Ishikawa (cell line): ENCODE data around the gene TSPAN5.

Experiments
- CEBPB ChIP-seq: IDR thresholded peaks from 2 replicates; pipeline ENCODE4 v1.6.1; 2012
- CREB1 ChIP-seq: IDR thresholded peaks from 2 replicates; pipeline ENCODE4 v1.6.1; 2012; ENCODE audit warnings: low read depth
- EGR1 ChIP-seq: IDR thresholded peaks from 2 replicates; pipeline ENCODE4 v1.6.1; 2012
- EP300 ChIP-seq: IDR thresholded peaks from 2 replicates; pipeline ENCODE4 v1.6.1; 2012; ENCODE audit warnings: borderline replicate concordance
- FOXM1 ChIP-seq: IDR thresholded peaks from 2 replicates; pipeline ENCODE4 v1.6.1; 2012; ENCODE audit warnings: low read depth, borderline replicate concordance
- NFIC ChIP-seq: IDR thresholded peaks from 2 replicates; pipeline ENCODE4 v1.6.1; 2012
- RAD21 ChIP-seq: IDR thresholded peaks from 2 replicates; pipeline ENCODE4 v1.6.1; 2012; ENCODE audit warnings: low read depth
- TAF1 ChIP-seq: IDR thresholded peaks from 2 replicates; pipeline ENCODE4 v1.6.1; 2012; ENCODE audit warnings: low read depth, mild to moderate bottlenecking
- TEAD4 ChIP-seq: IDR thresholded peaks from 2 replicates; pipeline ENCODE4 v1.6.1; 2012
- ZBTB7A ChIP-seq: IDR thresholded peaks from 2 replicates; pipeline ENCODE4 v1.6.1; 2012; ENCODE audit warnings: low read depth
- TF ChIP-seq, protein P1 (sequence below): IDR thresholded peaks from 2 replicates; pipeline ENCODE4 v1.6.1; 2012
- TF ChIP-seq, protein P2 (sequence below): IDR thresholded peaks from 2 replicates; pipeline ENCODE4 v1.6.1; 2012; ENCODE audit warnings: low read depth, mild to moderate bottlenecking
- TF ChIP-seq, protein P3 (sequence below): IDR thresholded peaks from 2 replicates; pipeline ENCODE4 v1.6.1; 2012

TSPAN5 gene

DNA sequence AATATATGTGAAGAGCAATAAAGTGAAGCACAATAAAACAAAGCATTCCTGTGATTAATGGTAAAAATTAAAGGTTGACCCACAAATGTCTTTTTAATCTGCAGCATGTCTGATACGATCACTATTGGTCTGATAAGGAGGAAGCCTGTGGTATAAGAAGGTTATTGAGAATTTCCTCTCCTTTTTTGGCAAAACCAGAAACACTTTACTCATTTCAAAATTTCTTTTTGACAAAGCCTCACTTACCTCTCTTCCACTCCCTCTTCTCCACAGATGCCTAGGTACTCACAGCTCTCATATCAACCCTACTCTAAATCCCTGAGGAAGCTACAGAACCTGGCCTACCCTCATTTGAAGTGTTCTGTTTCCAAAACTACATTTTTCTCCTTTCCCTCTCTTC lies 56.1 kb downstream of the TSPAN5 start:
- TF ChIP-seq TAF1 (no peak), CREB1 (no peak), FOXM1 (no peak), RAD21 (no peak), TEAD4 (no peak)
- TF ChIP-seq, protein P1, sequence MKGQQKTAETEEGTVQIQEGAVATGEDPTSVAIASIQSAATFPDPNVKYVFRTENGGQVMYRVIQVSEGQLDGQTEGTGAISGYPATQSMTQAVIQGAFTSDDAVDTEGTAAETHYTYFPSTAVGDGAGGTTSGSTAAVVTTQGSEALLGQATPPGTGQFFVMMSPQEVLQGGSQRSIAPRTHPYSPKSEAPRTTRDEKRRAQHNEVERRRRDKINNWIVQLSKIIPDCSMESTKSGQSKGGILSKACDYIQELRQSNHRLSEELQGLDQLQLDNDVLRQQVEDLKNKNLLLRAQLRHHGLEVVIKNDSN: no peak
- TF ChIP-seq, protein P2, sequence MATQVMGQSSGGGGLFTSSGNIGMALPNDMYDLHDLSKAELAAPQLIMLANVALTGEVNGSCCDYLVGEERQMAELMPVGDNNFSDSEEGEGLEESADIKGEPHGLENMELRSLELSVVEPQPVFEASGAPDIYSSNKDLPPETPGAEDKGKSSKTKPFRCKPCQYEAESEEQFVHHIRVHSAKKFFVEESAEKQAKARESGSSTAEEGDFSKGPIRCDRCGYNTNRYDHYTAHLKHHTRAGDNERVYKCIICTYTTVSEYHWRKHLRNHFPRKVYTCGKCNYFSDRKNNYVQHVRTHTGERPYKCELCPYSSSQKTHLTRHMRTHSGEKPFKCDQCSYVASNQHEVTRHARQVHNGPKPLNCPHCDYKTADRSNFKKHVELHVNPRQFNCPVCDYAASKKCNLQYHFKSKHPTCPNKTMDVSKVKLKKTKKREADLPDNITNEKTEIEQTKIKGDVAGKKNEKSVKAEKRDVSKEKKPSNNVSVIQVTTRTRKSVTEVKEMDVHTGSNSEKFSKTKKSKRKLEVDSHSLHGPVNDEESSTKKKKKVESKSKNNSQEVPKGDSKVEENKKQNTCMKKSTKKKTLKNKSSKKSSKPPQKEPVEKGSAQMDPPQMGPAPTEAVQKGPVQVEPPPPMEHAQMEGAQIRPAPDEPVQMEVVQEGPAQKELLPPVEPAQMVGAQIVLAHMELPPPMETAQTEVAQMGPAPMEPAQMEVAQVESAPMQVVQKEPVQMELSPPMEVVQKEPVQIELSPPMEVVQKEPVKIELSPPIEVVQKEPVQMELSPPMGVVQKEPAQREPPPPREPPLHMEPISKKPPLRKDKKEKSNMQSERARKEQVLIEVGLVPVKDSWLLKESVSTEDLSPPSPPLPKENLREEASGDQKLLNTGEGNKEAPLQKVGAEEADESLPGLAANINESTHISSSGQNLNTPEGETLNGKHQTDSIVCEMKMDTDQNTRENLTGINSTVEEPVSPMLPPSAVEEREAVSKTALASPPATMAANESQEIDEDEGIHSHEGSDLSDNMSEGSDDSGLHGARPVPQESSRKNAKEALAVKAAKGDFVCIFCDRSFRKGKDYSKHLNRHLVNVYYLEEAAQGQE: no peak

DNA sequence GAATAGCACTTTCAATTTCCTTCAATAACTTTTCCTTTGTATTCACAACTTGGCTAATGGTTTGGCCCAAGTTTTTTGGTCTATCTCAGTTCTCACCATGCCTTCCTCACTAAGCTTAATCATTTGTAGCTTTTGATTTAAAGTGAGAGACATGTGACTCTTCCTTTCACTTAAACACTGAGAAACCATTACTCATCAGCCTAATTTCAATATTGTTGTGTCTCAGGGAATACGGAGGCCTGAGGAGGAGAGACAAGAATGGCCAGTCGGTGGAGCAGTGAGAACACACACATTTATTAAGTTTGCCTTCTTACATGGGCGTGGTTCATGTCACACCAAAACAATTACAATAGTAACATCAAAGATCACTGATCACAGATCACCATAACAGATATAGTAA lies 56.7 kb downstream of the TSPAN5 start:
- TF ChIP-seq, protein P3, sequence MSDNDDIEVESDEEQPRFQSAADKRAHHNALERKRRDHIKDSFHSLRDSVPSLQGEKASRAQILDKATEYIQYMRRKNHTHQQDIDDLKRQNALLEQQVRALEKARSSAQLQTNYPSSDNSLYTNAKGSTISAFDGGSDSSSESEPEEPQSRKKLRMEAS: no peak
- no peak for TF ChIP-seq NFIC
- TF ChIP-seq, protein P1: no peak
- TF ChIP-seq ZBTB7A: no peak

DNA sequence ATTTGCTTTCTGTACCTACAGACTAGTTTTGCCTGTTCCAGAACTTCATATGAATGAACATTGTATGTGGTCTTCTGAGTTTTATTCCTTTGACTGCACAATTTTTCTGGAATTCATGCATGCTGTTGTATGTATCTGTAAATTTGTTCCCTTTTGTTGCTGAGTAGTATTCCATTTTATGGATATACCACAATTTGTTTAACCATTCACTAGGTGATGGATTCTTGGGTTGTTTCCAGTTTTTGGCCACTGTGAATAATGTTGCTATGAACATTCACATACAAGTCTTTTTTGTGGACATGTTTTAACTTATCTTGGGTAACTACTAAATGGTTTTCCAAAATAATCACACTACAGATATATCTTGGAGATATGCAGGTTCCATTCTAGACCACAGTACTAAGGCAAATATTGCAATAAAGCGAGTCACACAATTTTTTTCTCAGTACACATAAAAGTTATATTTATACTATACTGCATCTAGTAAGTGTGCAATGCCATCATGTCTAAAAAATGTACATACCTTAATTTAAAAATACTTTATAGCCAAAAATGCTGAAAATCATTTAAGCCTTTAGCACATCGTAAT lies 58.7 kb downstream of the TSPAN5 start:
- TF ChIP-seq TAF1: no peak
- no peak for TF ChIP-seq RAD21
- TF ChIP-seq EGR1: no peak
- TF ChIP-seq EP300: no peak

DNA sequence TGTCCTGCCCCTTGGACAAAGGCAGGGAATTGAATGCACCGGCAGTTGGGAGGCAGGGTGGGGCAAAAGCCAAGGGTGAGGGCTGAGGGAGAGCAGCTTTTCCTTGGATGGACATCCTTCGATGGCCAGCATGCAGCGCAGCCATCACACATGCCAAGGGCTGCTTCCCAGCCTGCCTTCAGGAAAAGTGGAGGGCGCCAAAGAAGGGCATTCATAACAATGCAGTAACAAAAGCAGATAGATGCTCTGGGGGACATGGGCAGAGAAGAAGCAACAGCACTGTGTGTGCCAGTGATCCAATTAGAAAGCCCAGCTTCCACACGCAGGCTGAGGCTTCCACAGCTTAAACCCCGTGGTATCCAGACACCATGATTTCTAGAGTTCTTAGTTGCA lies 71.5 kb downstream of the TSPAN5 start:
- TF ChIP-seq EP300: no peak
- TF ChIP-seq, protein P3: no peak
- no peak for TF ChIP-seq CEBPB
- TF ChIP-seq EGR1: no peak
- no peak for TF ChIP-seq RAD21
- TF ChIP-seq, protein P2: no peak
- TF ChIP-seq, protein P1: no peak

DNA sequence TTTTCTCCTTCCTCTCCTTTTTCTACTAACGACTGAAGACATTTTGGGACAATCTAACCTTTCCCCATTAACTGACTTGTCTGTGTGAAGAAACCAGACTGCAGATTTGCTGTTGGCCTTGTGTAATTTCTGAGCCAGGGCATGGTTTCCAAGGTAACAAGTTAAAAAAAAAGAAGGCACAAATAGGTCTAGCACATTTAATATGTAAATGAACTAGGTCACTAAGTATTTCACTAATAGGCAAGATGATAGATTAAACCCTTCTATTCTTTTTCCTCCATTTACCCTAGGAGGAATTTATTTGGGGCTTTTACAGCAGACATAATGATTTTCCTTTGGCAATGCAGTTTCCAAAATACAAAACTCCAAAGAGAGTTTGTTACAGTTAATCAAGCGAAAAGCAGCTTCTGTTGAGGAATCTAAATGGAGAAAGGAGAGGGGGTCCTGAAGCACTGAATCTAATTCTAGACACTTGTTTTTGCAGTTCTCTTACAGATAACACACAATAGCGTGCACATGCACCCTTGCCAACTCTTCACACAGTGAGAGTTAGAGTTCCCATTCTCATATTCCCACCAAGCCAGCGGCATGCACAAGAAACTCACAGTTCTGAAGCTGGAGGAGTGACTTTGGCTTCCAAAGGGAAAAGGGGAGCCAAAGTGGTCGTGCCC lies 72.0 kb downstream of the TSPAN5 start:
- TF ChIP-seq, protein P3: no peak
- TF ChIP-seq TEAD4 (no peak), CREB1 (no peak), EP300 (no peak)
- TF ChIP-seq, protein P2: no peak
- TF ChIP-seq, protein P1: no peak
